Activated T-helper 2 cell treated with anti-CD3 and anti-CD28 coated beads, Interferon-gamma antibody, Interleukin-2, Interleukin-4, amounts not matched to agents 10 μg/mL and 5 μg/mL and 100 μg/mL, durations not matched to agents 14 hours and 24 hours and 36 hours (primary cell): ENCODE data around the gene STXBP5. TPM values are rescaled to one million over a fixed set of nuclear protein-coding genes. Genes with fewer than 3 reads are reported as not detected.

Experiments
- DNase-seq: peaks from one replicate; pipeline ENCODE4 v3.0.0; 2021; ENCODE audit warnings: low spot score
- H3K27ac Mint-ChIP-seq: one replicate; pipeline ENCODE4 v1.8.0; 2021; ENCODE audit warnings: mixed read lengths
- H3K27me3 Mint-ChIP-seq: one replicate; pipeline ENCODE4 v1.8.0; 2021; ENCODE audit warnings: low read depth, mixed read lengths
- H3K36me3 Mint-ChIP-seq: one replicate; pipeline ENCODE4 v1.8.0; 2021; ENCODE audit warnings: low read depth, mixed read lengths
- H3K4me1 Mint-ChIP-seq: one replicate; pipeline ENCODE4 v1.8.0; 2021; ENCODE audit warnings: low read depth, mixed read lengths
- H3K4me3 Mint-ChIP-seq: one replicate; pipeline ENCODE4 v1.8.0; 2021; ENCODE audit warnings: low read depth, mild to moderate bottlenecking, moderate library complexity, mixed read lengths
- H3K9me3 Mint-ChIP-seq: one replicate; pipeline ENCODE4 v1.8.0; 2021; ENCODE audit warnings: mixed read lengths
- intact Hi-C: fragments of 100-400 bp; cut with micrococcal nuclease; formaldehyde crosslinking; loops from one replicate; pipeline ENCODE4 v1.15.1; 2023
- total RNA-seq: library from RNA; stranded (reverse); gene quantifications from 2 replicates; pipeline ENCODE4 v1.2.3, GENCODE V29; 2022

STXBP5 gene
- total RNA-seq, 1 donor from 2014 or later, result 21.2 TPM

- intact Hi-C loops, result no loop called here
- H3K27me3 Mint-ChIP-seq, result no peaks in the 10 kb centered on the region
- no peaks in the 10 kb centered on the region for H3K36me3 Mint-ChIP-seq
- H3K4me3 Mint-ChIP-seq, result no peak overlapping the region
- no peak for DNase-seq
- no peak overlapping the region for H3K27ac Mint-ChIP-seq
- peaks cover 11% of the 10 kb centered on the region for H3K4me1 Mint-ChIP-seq
- no peaks in the 10 kb centered on the region for H3K9me3 Mint-ChIP-seq
These were observed 13.7 kb upstream of the STXBP5 start for GRCh38 chr6:147190556-147190955.

DNA sequence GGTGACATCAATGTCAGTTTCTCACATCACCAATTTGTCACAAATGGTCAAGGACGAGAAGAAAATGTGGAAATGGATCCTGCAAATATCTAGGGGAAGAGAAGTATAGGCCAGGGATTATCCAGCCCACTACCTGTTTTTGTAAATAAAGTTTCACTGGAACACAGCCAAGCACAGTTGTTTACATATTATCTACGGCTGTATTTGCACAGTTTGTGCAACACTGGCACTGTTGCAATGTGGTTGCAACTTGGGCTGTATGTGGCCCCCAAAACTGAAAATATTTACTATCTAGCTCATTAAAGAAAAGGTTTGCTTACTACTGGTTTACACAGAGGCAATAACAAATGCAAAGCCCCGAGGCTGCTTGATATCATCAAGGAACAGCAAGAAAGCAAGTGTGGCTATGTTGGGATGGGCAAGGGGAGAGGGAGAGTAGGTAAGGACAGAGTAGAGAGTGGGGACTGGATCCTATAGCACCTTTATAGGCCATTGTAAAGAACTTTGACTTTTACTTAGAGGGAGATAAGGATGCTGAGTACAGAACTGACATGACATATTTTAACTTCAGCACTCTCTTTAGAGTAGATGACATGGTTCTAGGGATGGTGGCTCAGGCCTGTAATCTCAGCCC is 11.8 kb upstream of the STXBP5 start:
- Mint-ChIP-seq H3K4me3 (no peak overlapping the region), H3K27ac (no peak overlapping the region), H3K36me3 (no peaks in the 10 kb centered on the region), H3K4me1 (peaks cover 20% of the 10 kb centered on the region), H3K27me3 (no peaks in the 10 kb centered on the region), H3K9me3 (no peaks in the 10 kb centered on the region)
- no peak for DNase-seq
- intact Hi-C loops, result no loop called here

DNA sequence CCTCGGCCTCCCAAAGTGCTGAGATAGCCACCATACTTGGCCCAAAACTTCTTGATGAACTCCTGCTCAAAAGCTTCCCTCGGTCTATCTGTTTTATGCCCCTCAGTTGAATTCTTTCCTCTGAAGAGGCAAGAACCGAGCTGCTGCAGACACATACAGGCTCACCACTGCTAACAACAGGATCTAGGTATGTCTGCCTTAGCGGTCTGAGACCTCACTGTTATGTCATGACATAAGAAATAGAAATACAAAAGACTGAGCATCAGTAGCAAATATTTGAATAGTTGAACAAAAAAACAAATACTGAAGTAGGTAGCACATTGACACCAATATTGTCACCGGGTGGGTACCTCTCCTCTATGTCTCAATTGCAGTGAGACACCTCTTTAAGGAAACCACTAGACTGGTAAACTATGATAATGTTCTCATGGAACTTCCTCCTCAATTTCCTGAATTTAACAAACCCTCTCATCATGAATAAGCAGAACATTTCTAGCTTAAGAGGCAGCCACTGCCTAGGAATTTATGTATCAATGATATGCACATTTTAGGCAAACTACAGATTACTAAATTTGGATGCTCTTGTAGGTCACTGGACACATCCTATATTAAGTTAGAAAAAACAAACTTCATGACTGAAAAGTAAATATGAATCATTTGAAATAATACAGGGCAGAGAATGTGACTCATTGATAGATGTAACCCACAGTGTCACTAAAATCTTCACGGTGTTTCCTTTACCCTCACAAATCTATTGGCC is 9.4 kb upstream of the STXBP5 start:
- H3K36me3 Mint-ChIP-seq, result no peaks in the 10 kb centered on the region
- DNase-seq, result no peak
- intact Hi-C loops, result loop anchor here (2.0 kb wide), 3 partner anchors 88 to 338 kb away; no protein-coding TSS in a partner anchor
- no peak overlapping the region for H3K4me3 Mint-ChIP-seq
- H3K27me3 Mint-ChIP-seq, result no peaks in the 10 kb centered on the region
- H3K9me3 Mint-ChIP-seq, result no peaks in the 10 kb centered on the region
- H3K4me1 Mint-ChIP-seq, result peaks cover 22% of the 10 kb centered on the region
- H3K27ac Mint-ChIP-seq, result peak overlapping the region; percentile 78

GRCh38 chr6:147195510-147195909 is 8.7 kb upstream of the STXBP5 start:
- Mint-ChIP-seq H3K4me3 (no peak overlapping the region), H3K9me3 (no peaks in the 10 kb centered on the region), H3K27ac (peak overlapping the region; percentile 78), H3K36me3 (no peaks in the 10 kb centered on the region), H3K4me1 (peaks cover 22% of the 10 kb centered on the region), H3K27me3 (no peaks in the 10 kb centered on the region)
- intact Hi-C loops, result loop anchor here (2.0 kb wide), 3 partner anchors 87 to 339 kb away; no protein-coding TSS in a partner anchor
- no peak for DNase-seq

DNA sequence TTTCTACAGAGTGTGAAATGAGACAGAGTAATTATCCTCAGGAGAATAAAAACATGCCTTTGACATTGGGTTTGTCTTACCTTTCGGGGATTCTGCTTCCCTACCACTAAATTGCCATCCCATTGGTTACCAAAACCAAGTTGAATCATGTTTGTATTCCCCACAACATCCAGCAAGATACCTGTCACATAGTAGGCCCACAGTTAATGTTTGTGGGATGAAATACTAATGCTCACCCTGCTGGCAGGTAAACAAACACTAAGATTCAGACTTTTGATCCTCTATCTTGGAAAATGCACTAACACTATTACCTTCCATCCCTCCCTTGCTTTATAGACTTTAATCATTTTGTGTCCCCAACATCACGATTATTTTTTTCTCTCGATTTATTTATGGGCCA is 8.2 kb upstream of the STXBP5 start:
- intact Hi-C loops, result loop anchor here (2.0 kb wide), 3 partner anchors 87 to 339 kb away; no protein-coding TSS in a partner anchor
- peaks cover 22% of the 10 kb centered on the region for H3K4me1 Mint-ChIP-seq
- peak overlapping the region; percentile 78 for H3K27ac Mint-ChIP-seq
- no peaks in the 10 kb centered on the region for H3K36me3 Mint-ChIP-seq
- no peaks in the 10 kb centered on the region for H3K27me3 Mint-ChIP-seq
- no peaks in the 10 kb centered on the region for H3K9me3 Mint-ChIP-seq
- no peak for DNase-seq
- H3K4me3 Mint-ChIP-seq, result no peak overlapping the region

DNA sequence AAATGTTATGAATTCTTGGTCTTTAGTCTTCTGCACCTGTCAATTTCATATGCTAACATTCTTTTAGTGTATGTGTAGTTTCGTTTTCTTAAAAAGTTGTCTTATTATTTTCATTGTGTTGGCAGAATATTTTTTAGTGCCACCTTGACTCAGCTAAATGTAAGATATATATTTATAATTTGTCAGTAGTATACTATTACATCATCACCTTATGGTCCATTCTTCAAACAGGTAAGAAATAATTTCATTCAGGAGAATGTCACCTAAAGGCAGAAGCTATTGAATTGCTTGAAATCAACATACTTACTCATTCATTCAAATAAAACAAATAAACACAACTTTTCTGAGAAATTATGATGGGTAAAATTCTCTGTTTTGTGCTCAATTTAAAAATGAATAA is 3.5 kb upstream of the STXBP5 start:
- H3K4me1 Mint-ChIP-seq, result peaks cover 25% of the 10 kb centered on the region
- intact Hi-C loops, result loop anchor here (10.0 kb wide), 3 partner anchors 416 to 1466 kb away; partner anchors contain the start of genes EPM2A and SHPRH

GRCh38 chr6:147201885-147202515 is 2.2 kb upstream of the STXBP5 start:
- Mint-ChIP-seq H3K9me3 (no peaks in the 10 kb centered on the region), H3K4me3 (peak overlapping the region; percentile 93), H3K36me3 (peaks cover 4% of the 10 kb centered on the region), H3K4me1 (peaks cover 27% of the 10 kb centered on the region), H3K27me3 (no peaks in the 10 kb centered on the region), H3K27ac (peak overlapping the region; percentile 99)
- intact Hi-C loops, result loop anchor here (2.0 to 10.0 kb wide), 5 partner anchors 121 to 1467 kb away; partner anchors contain the start of genes EPM2A and SHPRH
- no peak for DNase-seq

More for the DNA sequence above, 3.5 kb upstream of the STXBP5 start:
- no peak overlapping the region for H3K27ac Mint-ChIP-seq
- H3K9me3 Mint-ChIP-seq, result no peaks in the 10 kb centered on the region
- no peak overlapping the region for H3K4me3 Mint-ChIP-seq
- no peaks in the 10 kb centered on the region for H3K27me3 Mint-ChIP-seq
- DNase-seq, result no peak
- peaks cover 4% of the 10 kb centered on the region for H3K36me3 Mint-ChIP-seq

DNA sequence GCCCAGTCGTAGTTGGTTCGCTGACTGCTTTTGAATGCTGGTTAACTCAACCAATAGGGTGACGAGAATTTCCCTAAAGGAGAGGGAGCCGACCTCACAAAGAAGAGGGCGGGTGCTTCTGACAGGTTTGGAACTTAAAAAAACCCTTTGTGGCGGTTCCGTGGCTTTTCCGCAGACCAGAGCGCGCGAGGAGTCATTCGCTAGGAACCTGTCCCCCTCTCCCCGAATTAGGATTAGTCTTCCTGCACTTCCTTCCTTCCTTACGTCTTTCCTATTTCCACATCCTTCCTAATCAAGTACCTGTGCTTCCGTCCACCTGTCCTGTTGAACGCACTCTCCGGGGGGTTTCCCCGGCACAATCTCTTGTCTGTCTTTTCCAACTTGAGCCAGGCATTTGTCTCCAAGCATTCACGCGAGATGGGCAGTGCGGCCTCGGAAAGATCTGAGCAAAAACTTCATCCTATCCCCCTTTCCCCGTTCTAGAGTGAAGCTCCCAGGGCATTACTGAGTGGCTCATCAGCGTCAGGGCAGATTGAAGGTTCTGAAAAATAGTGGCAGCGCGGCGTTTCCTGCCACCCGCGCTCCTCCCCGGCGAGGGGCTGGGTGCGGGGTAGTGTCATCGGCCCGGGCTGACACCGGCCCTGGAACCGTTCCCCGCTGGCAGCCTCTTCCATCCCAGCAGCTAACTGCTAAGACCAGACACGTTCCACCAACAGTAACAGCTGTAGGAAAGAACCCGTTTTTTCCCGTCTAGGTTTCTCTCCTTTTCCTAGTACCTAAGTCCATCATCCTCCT is 1.5 kb upstream of the STXBP5 start:
- Mint-ChIP-seq H3K4me3 (peak overlapping the region; percentile 93), H3K36me3 (peaks cover 9% of the 10 kb centered on the region), H3K27me3 (no peaks in the 10 kb centered on the region), H3K27ac (peak overlapping the region; percentile 99), H3K9me3 (no peaks in the 10 kb centered on the region), H3K4me1 (peaks cover 29% of the 10 kb centered on the region)
- DNase-seq, result peak; percentile 79
- intact Hi-C loops, result loop anchor here (1.0 to 10.0 kb wide), 6 partner anchors 80 to 1468 kb away; partner anchors contain the start of genes EPM2A and SHPRH

- Mint-ChIP-seq H3K36me3 (peaks cover 13% of the 10 kb centered on the region), H3K4me1 (peaks cover 32% of the 10 kb centered on the region), H3K27me3 (no peaks in the 10 kb centered on the region), H3K4me3 (peak overlapping the region; percentile 93), H3K27ac (peak overlapping the region; percentile 99), H3K9me3 (no peaks in the 10 kb centered on the region)
- DNase-seq, result peak; percentile 72
- intact Hi-C loops, result loop anchor here (1.0 to 10.0 kb wide), 6 partner anchors 79 to 1469 kb away; partner anchors contain the start of genes EPM2A and SHPRH
These were observed 732 bp upstream of the STXBP5 start for GRCh38 chr6:147203311-147204059.

DNA sequence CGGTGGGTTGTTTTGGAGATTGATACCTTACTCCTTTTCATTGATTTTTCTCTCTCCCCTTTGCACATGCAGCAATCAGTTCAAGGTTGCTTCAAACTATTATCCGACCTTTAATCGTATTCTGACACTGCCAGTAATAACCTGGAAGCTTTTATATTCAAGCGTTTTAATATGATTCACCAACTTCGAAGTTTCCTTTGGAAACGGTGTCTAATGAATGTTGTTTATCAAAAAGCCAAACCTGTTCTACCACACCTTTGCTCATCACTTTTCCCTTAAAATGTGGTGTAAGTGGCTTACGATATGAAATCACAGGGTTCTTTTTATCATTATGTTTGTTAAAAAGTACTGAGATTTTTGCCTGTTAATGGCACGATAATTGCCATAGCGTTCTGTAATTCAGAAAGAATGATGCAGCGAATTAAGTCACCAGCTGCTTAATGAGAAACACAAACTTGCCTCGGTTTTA is 660 bp downstream of the STXBP5 start:
- H3K36me3 Mint-ChIP-seq, result peaks cover 18% of the 10 kb centered on the region
- no peak for DNase-seq
- peak overlapping the region; percentile 90 for H3K27ac Mint-ChIP-seq
- intact Hi-C loops, result loop anchor here (10.0 kb wide), 3 partner anchors 420 to 1470 kb away; partner anchors contain the start of genes EPM2A and SHPRH
- no peaks in the 10 kb centered on the region for H3K27me3 Mint-ChIP-seq
- no peaks in the 10 kb centered on the region for H3K9me3 Mint-ChIP-seq
- peak overlapping the region; percentile 95 for H3K4me3 Mint-ChIP-seq
- peaks cover 37% of the 10 kb centered on the region for H3K4me1 Mint-ChIP-seq
